NCI-H1930 (cell line): ENCODE measurements around the gene PPIF.

Source experiments
- DNase-seq, 2 experiments: peaks; one replicate each; lab custom pipeline; 2025; lab: John Stamatoyannopoulos, UW

Gene PPIF

GRCh38 chr10:79347226-79347893, at the start of gene PPIF:
Gene PPIF (plus strand): TSS chr10:79347469. CDS start chr10:79347549, 80 bp downstream.
- DNase-seq, result peak; percentile 62 to 80

- no peak for DNase-seq
Observed at GRCh38 chr10:79298403-79299244, 48.6 kb upstream of the PPIF start.

DNA sequence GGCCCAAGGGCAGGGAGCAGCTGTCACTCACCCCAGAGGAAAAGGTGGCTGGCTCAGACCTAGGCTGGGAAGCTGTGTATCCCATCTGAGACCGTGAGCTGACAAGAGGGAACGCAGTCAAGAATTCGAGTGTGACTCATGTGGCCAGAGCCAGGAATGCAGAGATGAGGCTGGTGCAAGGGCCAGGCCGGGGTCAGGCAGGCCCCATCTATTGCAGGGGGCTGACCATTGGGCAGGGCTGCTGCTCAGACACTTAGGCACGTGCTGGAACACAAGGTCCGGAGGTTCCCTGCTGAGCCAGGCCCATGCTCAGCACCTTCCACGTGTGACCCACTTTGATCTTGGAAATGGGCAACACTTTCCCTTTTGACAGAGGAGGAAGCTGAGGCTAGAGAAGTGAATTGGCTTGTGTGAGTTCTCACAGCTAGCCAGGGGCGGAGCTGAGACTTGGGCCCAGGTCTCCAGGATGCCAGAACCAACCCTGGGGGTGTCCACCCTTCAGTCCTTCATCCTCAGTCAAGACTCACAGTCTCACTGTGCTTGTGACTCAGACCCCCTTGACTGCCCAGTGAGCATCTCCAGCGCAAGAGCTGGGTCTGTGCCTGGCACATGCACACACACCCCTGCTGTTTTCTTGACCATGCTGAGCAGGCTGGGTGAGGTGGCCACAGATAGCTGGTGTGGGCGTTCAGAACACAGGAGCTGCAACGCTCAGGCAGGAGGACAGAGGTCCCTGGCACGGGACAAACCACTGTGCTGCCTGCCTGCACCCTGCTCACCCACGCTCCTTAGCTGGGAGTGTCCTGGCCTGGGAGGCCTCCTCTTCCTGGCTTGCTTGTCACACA, 47.6 kb upstream of the PPIF start:
- no peak for DNase-seq

DNA sequence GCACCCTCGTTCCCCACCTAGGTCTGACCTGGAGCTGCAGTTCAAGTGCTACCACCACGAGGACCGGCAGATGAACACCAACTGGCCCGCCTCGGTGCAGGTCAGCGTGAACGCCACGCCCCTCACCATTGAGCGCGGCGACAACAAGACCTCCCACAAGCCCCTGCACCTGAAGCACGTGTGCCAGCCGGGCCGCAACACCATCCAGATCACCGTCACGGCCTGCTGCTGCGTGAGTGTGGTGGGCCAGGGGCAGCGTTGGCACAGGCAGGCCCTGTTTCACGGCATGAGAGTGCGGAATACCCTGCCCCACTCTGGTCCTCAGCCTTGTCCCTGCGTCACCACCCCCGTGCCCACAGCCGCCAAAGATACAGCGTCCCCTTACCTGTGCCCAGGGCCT, 46.6 kb upstream of the PPIF start:
- no peak for DNase-seq

DNA sequence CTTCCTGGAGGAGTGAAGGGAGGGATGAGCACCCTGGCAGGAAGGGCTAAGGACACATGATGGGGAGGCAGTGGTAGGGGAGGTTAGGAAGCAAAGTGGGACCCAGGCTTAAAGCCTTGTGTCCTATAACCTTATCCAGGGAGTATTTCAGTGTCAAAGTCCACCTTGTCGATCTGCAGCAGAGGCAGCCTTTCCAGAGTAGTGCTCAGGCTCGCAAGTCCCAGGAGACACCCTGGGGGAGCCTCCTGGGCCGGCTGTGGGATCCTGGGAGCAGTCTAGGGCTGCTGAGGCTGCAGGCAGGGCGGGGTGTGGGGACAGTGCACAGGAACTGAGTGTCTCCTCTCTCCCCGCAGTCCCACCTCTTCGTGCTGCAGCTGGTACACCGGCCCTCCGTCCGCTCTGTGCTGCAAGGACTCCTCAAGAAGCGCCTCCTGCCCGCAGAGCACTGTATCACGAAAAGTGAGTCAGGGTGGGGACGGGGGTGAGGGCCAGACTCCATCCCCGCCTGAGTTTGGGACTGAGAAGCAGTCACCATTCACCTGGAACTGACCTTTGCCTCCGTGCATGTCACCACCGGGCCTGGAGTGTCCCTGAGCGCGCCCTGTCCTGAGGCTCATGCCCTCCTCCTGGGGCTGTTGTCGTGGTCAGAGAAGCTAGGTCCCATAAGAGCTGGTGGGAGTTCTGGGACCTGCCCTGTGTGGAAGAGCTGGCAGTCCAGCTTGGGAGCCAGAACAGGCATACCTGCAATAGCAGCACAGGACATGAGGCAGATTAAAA, 45.3 kb upstream of the PPIF start:
- no peak for DNase-seq

GRCh38 chr10:79303631-79304478, 43.4 kb upstream of the PPIF start:
- DNase-seq, result no peak

DNA sequence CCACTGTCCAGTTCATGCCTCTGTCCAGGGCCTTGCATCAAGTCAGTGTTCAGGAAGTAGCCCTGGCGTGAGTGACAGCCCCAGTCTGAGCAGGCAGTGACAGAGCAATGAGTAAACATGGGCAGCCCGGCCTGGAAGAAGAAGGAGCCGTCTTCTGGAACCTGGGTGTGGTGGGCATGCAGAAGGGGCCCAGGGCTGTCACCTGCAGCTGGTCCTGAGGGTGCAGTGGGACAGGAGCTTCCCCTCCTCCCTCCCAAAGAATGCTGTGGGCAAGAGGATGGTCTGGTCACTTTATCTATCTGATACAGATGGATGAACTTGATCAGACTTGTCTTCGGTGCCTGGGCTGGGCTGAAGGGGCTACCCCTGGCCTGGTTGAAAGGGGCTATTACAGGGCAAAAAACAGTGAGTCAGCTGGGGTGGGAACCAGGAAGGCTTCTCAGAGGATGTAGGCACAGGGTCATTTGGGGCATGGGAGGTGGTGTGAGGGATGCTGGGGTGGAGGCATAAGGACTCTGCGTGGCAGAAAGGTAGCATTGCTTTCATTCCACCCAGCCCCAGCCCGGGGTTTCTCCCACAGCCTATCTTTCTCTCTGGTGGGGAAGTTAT, 42.7 kb upstream of the PPIF start:
- DNase-seq, result no peak

- DNase-seq, result no peak
Observed at GRCh38 chr10:79305515-79305914, 41.8 kb upstream of the PPIF start.

GRCh38 chr10:79305988-79306387, 41.3 kb upstream of the PPIF start:
- DNase-seq, result no peak

GRCh38 chr10:79306644-79307220, 40.5 kb upstream of the PPIF start:
- no peak for DNase-seq

- DNase-seq, result no peak
Observed at GRCh38 chr10:79308016-79308415, 39.3 kb upstream of the PPIF start.

- DNase-seq, result no peak
Observed at GRCh38 chr10:79308969-79309665, 38.2 kb upstream of the PPIF start.

- DNase-seq, result no peak
Observed at GRCh38 chr10:79310200-79310865, 36.9 kb upstream of the PPIF start.

- no peak for DNase-seq
Observed at GRCh38 chr10:79310911-79311573, 36.2 kb upstream of the PPIF start.

- DNase-seq, result no peak
Observed at GRCh38 chr10:79311581-79312407, 35.5 kb upstream of the PPIF start.

DNA sequence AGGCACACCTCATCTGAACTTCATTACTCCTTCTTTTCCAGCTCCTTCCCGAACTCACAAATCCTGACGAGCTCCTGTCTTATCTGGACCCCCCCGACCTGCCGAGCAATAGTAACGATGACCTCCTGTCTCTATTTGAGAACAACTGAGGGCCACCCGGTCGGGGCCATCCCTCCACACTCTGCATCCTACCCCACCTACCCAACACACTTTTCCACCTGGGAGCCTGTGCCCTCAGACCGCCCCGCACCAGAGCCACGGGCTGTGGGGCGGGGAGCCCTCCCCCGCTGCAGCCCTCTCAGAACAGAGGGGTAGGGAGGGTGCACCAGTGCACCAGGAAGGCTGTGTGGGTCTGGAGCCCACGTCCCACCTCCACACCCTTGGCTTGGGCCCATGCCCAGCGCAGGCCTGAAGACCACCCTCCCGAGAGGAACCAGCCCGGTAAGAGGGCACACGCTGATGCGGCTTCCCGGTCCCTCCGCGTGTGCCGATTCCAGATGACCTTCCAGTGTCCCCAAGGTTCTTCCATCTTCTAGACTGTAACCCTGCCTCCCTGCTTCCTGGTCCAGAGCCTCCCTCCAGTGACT, 34.6 kb upstream of the PPIF start:
- DNase-seq, result no peak

DNA sequence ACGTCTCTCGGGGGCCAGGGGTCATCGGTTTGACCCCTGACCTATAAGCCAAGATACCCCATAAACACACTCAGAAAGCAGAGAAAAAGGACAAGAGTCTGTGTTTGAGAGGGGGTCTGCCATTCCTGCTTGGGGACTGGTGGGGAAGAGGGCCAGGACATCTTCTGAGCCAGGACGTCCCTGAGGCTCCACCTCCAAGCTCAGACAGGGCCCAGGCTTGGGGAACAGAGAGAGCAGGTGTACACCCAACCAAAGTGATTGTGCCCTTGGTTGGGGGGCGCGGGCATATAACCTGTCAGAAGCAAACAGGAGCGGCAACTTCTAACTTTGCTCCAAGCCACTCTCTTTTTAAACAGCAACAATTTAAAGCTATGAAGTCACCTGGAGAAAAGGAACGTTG, 33.9 kb upstream of the PPIF start:
- no peak for DNase-seq
